DMS53 (cell line): Measurements from ENCODE around the gene SUSD2.
A peak's percentile ranks its signal among the peaks of the same experiment; 100 is the strongest.
"Not testable (repeated sequence)": the region's sequence is repeated elsewhere in the genome, so short reads cannot be mapped to it uniquely, and the experiment has no call there.

ENCODE experiments used
- DNase-seq: peaks from one replicate; lab custom pipeline; 2025; lab: John Stamatoyannopoulos, UW

The SUSD2 gene

GRCh38 chr22:24181088-24181995 lies at the start of gene SUSD2:
TSS of gene SUSD2 (plus strand) at chr22:24181487. CDS start at chr22:24181520, 33 bp downstream.
- DNase-seq = peak; percentile 4

DNA sequence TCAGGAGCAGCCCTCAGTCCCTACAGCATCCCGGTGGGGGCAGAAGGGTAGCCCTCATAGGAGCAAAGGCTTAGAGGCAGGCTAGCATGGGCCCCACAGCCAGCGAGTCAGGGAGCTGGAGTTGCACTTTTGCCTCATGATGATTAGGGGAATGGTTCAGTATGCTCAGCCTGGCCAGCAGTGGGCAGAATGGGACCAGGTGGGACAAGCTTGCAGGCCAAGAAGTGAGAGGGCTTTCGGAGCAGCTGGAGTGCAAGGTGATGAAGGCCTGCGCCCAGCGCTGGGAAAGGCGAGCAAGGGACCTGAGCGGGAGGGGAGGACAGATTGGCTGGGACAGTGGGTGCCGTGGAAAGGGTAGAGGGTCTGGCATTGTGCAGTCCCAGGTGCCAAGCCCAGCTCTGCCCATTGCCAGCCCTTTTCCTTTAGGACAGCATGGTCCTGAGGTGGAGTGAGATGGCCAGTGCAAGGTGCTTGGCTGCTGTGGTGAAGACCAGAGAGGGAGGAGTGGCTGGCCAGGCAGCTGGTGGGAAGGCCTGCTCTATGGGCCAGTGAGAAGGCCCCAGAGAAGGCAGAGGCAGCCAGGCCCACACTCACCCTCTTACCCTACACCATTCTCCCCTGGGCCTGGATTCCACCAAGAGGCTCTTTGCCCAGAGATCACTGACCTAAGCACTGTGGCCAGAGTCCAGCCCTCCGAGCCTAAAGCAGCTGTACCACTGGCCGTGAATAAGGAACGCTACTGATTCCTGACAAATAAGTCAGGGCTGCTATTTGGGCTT lies 47.9 kb upstream of the SUSD2 start:
- DNase-seq = no peak

DNA sequence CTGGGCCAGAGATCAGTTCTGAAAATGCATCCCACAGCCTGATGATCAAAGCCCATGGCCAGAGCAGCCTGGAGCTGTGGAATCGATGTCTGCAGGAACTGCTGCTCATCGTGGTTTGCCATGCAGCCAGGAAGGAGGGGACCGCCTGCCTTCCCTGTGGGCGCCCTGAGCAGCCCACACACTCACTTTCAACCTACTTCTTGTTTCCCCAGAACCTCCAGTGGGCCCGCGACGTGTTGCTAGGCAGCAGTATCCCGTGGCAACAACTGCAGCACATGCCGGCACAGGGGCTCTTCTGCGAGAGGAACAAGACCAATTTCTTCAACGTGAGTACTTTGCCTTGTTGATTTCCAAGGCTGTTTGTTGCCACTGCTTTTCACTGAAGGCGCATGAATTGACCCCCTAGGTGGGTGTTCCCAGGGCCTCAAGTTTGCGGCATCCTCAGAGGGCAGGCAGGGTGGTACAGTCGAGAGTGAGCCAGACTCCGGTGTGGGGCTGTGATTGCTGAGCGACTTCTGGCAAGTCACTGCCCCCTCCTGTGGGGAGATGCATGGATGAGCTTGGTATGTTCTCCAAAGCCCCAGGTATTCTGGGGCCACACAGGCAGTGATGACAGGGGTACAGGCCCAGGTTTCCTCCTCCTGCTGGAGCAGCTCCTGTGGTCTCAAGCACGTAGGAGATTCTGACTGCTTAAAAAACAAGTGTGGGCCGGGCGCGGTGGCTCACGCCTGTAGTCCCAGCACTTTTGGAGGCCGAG lies 47.0 kb upstream of the SUSD2 start:
- DNase-seq = no peak

- not testable (repeated sequence) for DNase-seq
Observed at GRCh38 chr22:24136533-24136932, 44.8 kb upstream of the SUSD2 start.

DNA sequence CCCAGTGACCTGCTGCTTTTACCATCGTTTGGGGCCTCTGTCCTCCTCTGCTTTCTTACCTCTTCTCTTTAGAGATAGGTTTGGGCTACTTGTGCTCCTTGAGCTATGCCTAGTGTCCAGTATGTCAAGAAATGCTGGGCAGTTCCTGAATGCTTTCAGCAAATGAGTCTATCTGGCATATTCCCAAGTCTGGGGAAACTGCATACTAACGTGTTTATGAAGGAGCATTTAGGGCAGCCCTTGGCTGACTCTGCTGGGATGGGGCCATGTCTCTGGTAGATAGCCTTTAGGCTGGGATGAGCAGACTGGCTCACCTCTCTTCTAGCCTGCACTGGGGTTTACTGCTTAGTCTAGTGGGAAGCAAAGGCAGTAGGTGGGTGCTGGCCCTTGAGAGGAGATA lies 43.7 kb upstream of the SUSD2 start:
- no peak for DNase-seq

DNA sequence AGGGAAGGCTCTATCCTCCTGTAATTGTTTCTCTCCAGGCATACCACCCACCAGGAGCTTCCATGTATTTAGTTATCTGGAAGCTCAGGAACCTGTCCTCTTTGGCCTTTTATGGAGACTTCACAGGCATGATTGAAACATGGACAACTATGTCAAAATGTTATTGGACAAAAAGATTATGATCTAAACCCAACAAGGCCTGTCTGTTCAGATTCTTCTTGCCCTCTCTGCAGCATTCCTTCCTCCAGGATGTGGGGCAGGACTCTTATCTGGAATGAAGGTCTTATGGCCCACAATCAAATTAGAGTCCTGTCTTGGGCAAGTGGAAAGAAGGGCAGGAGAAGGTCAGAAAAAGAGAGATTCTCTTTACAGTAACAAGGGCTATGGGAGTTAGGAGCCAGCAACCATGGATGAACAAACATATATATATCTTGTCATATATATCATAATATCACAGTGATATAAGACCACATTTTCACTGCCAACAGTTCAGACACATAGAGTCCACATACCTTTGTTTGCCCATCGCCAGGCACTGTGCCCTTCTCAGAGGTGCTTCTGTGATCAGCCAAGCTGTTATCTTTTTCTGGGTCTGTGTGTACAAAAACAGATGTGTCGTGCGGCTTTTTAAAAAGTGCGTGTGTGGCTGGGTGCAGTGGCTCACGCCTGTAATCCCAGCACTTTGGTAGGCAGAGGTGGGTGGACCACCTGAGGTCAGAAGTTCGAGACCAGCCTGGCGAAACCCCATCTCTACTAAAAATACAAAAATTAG lies 42.5 kb upstream of the SUSD2 start:
- DNase-seq = no peak

DNA sequence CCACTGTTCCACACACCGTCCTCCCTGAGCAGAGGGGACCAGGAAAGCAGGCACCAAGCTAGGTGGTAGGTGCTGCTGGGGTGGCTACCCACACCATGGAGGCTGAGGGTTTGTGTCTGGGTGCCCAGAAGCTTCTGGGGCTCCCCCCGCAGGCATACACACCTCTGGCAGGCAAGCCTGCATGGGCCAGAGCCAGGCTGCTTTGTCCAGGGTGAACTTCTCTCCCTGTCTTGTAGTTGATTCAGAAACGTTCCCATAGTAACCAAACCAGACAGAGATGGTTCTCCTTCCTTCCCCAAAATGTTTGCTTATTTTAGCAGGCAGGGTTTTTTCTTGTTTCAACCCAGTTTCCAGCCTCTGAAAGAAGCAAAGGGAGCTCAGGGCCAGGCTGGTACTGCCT lies 40.9 kb upstream of the SUSD2 start:
- DNase-seq = no peak

DNA sequence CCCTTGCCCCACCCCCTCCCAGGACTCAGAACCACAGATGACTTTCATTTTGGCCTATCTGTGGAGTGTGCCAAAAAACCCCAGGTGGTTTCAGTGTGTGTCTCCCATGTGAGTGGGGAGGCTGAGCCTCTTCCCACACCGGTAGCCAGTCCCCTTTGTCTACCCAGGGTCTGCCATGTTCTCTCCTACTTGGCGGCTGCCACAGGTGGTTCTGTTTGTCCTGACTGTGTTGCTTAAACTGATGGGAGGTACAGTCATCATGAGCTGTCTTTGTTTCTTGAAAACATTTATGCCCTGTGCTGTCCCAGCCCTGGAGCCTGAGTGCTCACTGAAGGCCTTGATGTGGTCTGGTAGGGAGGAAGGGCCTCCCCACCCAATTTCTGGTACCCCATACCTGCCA lies 39.7 kb upstream of the SUSD2 start:
- DNase-seq = no peak

DNA sequence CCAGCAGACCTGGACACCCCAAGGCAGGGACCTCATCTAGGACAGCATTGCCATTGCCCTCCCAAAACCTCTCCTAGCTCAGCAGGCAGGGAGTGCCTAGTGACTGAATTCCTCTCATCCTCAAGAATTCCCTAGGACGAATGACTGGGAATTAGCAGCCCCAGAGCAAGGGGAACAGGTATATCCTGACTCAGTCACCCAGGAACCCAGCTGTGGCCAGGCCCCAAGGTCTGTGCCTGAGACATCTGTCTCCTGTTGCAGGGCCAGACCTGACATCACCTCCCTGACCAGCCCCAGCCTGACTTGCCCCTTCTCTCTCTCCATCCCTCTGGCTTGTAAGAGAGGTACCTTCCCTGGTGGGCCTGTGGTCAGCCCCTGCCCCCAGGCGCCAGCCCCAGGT lies 39.0 kb upstream of the SUSD2 start:
- DNase-seq = no peak

DNA sequence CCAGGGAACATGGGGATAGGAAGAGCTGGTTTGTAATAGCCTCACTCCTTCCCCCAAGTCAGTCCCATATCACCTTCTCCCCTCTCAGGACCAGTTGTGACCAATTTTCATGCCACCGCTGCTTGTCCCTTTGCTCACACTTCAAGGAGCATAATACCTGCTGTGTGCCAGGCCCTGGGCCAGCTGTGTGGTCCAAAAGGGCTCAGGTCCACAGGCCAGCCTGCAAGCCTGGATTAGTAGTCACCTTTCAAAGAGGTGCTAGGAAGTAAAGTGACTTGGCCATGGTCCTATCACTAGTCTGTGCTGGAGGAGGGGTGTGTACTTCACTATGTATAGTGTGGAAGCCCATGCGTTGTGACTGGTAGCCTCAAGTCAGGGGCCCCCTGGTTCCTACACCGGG lies 38.5 kb upstream of the SUSD2 start:
- DNase-seq = no peak

DNA sequence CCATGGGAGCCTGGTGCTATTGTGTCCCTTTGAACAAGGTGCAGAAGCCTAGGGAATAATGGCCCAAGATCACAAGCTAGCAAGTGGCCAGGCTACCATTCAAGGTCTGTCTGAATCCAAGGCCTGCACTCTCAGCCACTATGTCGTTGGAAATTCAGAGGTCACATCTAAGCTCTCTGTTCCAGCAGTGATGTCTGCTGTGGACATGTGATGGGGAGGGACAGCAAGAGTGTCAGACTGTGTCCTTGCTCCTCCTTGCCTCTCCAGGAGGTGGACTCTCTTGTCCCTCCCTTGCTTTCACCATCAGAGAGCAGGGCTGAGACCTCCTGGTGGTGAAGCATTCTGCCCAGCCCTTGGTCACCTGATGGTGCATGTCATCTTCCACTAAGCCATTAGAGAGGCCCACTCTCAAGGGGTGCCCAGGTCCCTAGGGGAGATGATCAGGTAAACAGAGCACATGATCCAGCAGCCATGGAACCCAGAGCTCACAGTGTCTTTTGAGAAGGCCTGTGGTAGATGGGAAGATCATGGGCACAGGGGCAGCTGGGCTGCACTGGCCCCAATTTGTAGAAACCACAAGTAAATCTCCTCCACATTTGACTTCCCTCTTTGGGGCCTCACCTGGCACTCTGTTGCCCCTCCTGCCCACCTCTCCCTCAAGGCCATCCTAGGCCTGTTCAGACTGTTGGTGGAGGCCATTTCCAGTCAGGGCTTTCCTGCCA lies 37.1 kb upstream of the SUSD2 start:
- DNase-seq = no peak

- DNase-seq = no peak
Observed at GRCh38 chr22:24144778-24145085, 36.6 kb upstream of the SUSD2 start.

GRCh38 chr22:24145446-24146193 lies 35.7 kb upstream of the SUSD2 start:
- no peak for DNase-seq

- DNase-seq = peak; percentile 85
Observed at GRCh38 chr22:24146194-24146616, 35.1 kb upstream of the SUSD2 start.

GRCh38 chr22:24146791-24147353 lies 34.4 kb upstream of the SUSD2 start:
- peak; percentile 19 for DNase-seq

DNA sequence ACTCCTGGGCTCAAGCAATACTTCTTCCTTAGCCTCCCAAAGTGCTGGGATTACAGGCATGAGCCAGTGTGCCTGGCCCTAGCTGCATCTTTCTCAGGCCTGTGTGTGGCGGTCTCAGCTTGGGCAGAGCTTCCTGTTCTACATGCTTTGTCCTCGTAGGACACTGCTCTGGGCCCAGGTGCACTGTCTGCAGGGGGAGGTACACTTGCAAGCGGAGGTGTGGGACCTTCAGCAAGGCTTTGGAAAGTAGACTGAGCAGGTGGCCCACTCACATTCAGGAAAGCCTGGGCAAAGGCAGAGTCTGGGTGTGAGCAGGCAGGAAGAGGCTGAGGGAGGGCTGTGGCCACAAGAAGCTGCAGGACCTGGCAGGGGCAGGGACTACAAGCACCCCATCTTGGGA lies 33.6 kb upstream of the SUSD2 start:
- DNase-seq = no peak

DNA sequence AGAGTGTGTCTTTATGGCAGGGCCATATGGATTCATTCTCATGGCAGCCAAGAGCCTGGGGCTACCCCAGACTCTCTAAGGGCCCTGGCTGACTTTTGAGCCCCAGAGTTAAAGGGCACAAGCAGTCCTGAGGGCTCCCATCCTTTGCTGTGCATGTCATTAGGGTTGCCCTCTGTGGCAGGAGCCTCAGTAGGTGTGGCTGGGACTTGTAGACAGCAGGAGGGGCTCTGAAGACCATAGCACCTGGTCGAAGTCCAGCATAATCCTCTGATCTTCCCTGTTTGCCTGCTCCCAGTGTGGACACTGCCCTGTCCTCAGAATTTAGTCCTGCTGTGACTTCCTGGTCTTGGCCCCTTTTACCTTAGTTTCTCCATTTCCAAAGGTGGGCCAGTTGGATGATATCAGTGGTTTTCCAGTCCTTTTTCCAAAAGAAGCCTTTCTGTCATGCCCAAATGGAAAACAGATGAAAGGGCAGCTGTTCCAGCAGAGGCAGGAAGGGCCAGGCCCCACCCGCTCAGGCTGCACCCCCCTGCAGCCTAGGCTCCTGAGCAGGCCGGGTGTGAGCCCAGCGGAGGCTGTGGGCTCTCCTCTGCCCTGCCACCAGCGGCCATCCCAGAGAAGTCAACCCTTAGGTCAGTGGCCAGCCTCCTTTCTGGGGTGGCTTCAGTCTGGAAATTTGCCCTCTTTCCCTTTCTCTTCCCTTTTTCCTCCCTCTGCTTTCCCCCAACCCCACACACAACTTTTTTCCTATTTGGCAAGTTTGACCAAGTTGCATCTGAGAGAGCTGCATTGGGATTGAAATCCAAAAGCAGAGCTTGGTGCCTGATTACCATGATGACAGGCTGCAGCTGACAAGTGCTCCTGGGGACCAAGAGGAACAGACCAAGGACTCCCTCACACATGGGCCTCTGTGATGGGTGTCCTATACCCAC lies 32.8 kb upstream of the SUSD2 start:
- no peak for DNase-seq

DNA sequence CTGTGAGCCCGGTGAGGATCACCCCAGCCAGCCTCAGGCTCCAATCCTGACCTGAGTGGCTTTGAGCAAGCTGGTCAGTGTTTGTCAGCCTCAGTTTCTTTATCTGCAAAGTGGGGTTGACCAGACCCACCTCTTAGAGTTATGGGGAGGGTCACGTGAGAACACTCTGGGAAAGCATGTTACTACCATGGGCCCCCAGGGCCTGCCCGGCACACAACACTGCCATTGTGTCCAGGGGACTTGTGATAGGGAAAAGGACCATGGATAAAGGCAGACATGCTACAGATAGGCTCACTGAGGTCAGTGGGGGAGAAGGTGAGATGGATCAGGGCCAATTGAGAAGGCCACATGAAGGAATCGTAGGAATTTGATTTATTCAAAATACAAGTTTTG lies 32.1 kb upstream of the SUSD2 start:
- DNase-seq = no peak

DNA sequence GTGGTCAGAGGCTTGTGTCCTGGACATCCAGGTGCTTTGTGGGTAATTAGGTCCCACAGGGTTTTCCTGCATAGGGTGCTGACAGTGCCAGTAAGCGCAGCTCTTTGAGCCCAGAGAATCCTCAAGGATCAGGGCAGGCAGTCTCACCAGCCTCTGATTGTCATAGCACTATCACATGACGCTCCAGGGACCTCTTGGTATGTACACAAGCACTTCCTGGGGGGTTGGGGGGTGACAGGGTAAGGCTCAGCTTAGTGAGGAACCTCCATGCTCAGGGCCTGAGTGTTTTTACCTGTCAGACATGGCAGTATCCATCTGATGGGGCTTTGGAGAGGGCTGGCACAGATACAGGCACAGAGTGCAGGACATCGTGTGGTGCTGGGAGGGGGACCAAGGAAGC lies 27.9 kb upstream of the SUSD2 start:
- DNase-seq = peak; percentile 19
